H1 (cell line): ENCODE measurements around the gene IL4.

ENCODE experiments used
- CBX5 ChIP-seq: fragments of 300-800, 300-1000 bp; sonication (generic); IDR thresholded peaks from 2 replicates; pipeline ENCODE4 v1.7.1; 2016; ENCODE audit warnings: antibody characterized with exemption, low read length, low read depth
- CEBPB ChIP-seq: IDR thresholded peaks from 2 replicates; pipeline ENCODE4 v1.6.1; 2012; ENCODE audit warnings: low read depth, low read length
- CHD2 ChIP-seq: IDR thresholded peaks from 2 replicates; pipeline ENCODE4 v1.6.1; 2012; ENCODE audit warnings: low read length, improper control_type of control experiment
- CREB1 ChIP-seq: IDR thresholded peaks from 2 replicates; pipeline ENCODE4 v1.6.1; 2012; ENCODE audit warnings: inconsistent platforms
- CTCF ChIP-seq, 3 experiments: IDR thresholded peaks; 1 replicate in 2 of 3; 2 replicates in 1 of 3; pipeline versions ENCODE4 v1.5.1 to v1.6.1; 2011; ENCODE audit warnings: low read length in 3 of 3, mild to moderate bottlenecking in 3 of 3, inconsistent platforms in 2 of 3, low read depth in 1 of 3, moderate library complexity in 1 of 3; ENCODE audit not compliant: insufficient read depth in 1 of 3; ENCODE audit errors: control extremely low read depth in 1 of 3
- EGR1 ChIP-seq: IDR thresholded peaks from 2 replicates; pipeline ENCODE4 v1.6.1; 2011; ENCODE audit warnings: low read depth, low read length, borderline replicate concordance
- EZH2 ChIP-seq: fragments of 200-600 bp; sonication (generic); IDR thresholded peaks from 2 replicates; pipeline ENCODE4 v1.7.1; 2012; ENCODE audit warnings: low read depth, mild to moderate bottlenecking, moderate library complexity, low read length, inconsistent platforms; ENCODE audit not compliant: severe bottlenecking
- GABPA ChIP-seq: IDR thresholded peaks from 2 replicates; pipeline ENCODE4 v1.6.1; 2011; ENCODE audit warnings: mild to moderate bottlenecking, low read length, moderate library complexity, borderline replicate concordance; ENCODE audit not compliant: insufficient read depth
- GTF2F1 ChIP-seq: IDR thresholded peaks from 2 replicates; pipeline ENCODE4 v1.6.1; 2012; ENCODE audit warnings: low read depth, low read length, improper control_type of control experiment, borderline replicate concordance
- POLR2A ChIP-seq, 2 experiments: IDR thresholded peaks; 1 replicate in 1 of 2; 2 replicates in 1 of 2; pipeline ENCODE4 v1.6.1; 2011; ENCODE audit warnings: low read depth in 2 of 2, low read length in 2 of 2, mild to moderate bottlenecking in 2 of 2; ENCODE audit errors: control extremely low read depth in 1 of 2
- RBBP5 ChIP-seq: IDR thresholded peaks from 2 replicates; pipeline ENCODE4 v1.7.1; 2012; ENCODE audit warnings: low read depth, mild to moderate bottlenecking, inconsistent platforms, low read length, moderate library complexity, borderline replicate concordance
- SIN3A ChIP-seq, 2 experiments: IDR thresholded peaks in 1 of 2; conservative IDR thresholded peaks in 1 of 2; 2 replicates each; pipeline ENCODE4 v1.6.1; 2011 to 2012; ENCODE audit warnings: low read length in 2 of 2, improper control_type of control experiment in 1 of 2, low read depth in 1 of 2, mild to moderate bottlenecking in 1 of 2
- TF ChIP-seq, protein P1 (sequence below): IDR thresholded peaks from 2 replicates; pipeline ENCODE4 v1.6.1; 2012; ENCODE audit warnings: inconsistent platforms

- no peak for TF ChIP-seq POLR2A (IDR thresholded peaks at IDR 0.05; ENCODE audit: control extremely low read depth in 1 of 2, low read depth in 2 of 2, low read length in 2 of 2)
- TF ChIP-seq, protein P1, sequence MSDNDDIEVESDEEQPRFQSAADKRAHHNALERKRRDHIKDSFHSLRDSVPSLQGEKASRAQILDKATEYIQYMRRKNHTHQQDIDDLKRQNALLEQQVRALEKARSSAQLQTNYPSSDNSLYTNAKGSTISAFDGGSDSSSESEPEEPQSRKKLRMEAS, result no peak
- TF ChIP-seq EZH2, result no peak
- TF ChIP-seq CHD2, result no peak
- no peak for TF ChIP-seq CTCF (IDR thresholded peaks at IDR 0.05; ENCODE audit: control extremely low read depth in 1 of 3, insufficient read depth in 1 of 3, low read depth in 1 of 3, low read length in 3 of 3)
- no peak for TF ChIP-seq CEBPB
- no peak for TF ChIP-seq CREB1
- no peak for TF ChIP-seq SIN3A (conservative IDR thresholded peaks at IDR 0.05 in 1 of 2, IDR thresholded peaks at IDR 0.05 in 1 of 2; ENCODE audit: low read depth in 1 of 2, low read length in 2 of 2)
- TF ChIP-seq GTF2F1, result no peak
- TF ChIP-seq GABPA, result no peak
- TF ChIP-seq CBX5, result no peak
- TF ChIP-seq RBBP5, result no peak
- no peak for TF ChIP-seq EGR1
Measured at GRCh38 chr5:132684922-132685720, 11.3 kb downstream of the IL4 start.
